Fibroblast of lung (primary cell): Measurements from ENCODE around the gene PRKCA. TPM values are rescaled to one million over a fixed set of nuclear protein-coding genes. Genes with fewer than 3 reads are reported as not detected.

Source experiments
- DNase-seq, 2 donors: peaks; one replicate each; pipeline versions ENCODE4 v3.0.0 to v3.0.0-alpha.2; 2010; ENCODE audit warnings: low read depth in 2 of 2
- H2AFZ ChIP-seq: 2 replicates; pipeline ENCODE4 v1.5.1; 2012; ENCODE audit warnings: low read length, control low read depth, inconsistent platforms
- H3K27ac ChIP-seq: 2 replicates; pipeline ENCODE4 v1.5.1; 2011; ENCODE audit warnings: low read length, control low read depth; ENCODE audit not compliant: insufficient read depth
- H3K27me3 ChIP-seq: 2 replicates; pipeline ENCODE4 v1.5.1; 2011; ENCODE audit warnings: mild to moderate bottlenecking, low read length; ENCODE audit not compliant: control insufficient read depth, insufficient read depth
- H3K36me3 ChIP-seq: 2 replicates; pipeline ENCODE4 v1.5.1; 2011; ENCODE audit warnings: low read length; ENCODE audit not compliant: control insufficient read depth, insufficient read depth
- H3K4me1 ChIP-seq: 2 replicates; pipeline ENCODE4 v1.5.1; 2011; ENCODE audit warnings: low read length; ENCODE audit not compliant: control insufficient read depth, insufficient read depth; ENCODE audit errors: extremely low read depth
- H3K4me2 ChIP-seq: 2 replicates; pipeline ENCODE4 v1.5.1; 2011; ENCODE audit warnings: low read length, control low read depth; ENCODE audit not compliant: insufficient read depth; ENCODE audit errors: extremely low read depth
- H3K4me3 ChIP-seq, 4 experiments: fragments of 200-600 bp in 1 of 4; sonication (generic) in 1 of 4; replicated peaks in 1 of 4; 2 replicates each; pipeline ENCODE4 v1.5.1; 2011 to 2016; ENCODE audit warnings: low read length in 4 of 4, low read depth in 3 of 4, mild to moderate bottlenecking in 3 of 4, control low read depth in 2 of 4, inconsistent platforms in 1 of 4, mixed read lengths in 1 of 4; ENCODE audit not compliant: insufficient read depth in 1 of 4; ENCODE audit errors: control extremely low read depth in 1 of 4
- H3K79me2 ChIP-seq: 2 replicates; pipeline ENCODE4 v1.5.1; 2012; ENCODE audit warnings: mild to moderate bottlenecking, low read length, inconsistent platforms; ENCODE audit not compliant: control insufficient read depth, insufficient read depth
- H3K9ac ChIP-seq: 2 replicates; pipeline ENCODE4 v1.5.1; 2011; ENCODE audit warnings: mild to moderate bottlenecking, low read length, control low read depth; ENCODE audit not compliant: insufficient read depth
- H3K9me3 ChIP-seq: 2 replicates; pipeline ENCODE4 v1.5.1; 2012; ENCODE audit warnings: low read depth, low read length; ENCODE audit not compliant: control insufficient read depth, insufficient read depth
- H4K20me1 ChIP-seq: 2 replicates; pipeline ENCODE4 v1.5.1; 2011; ENCODE audit warnings: low read length; ENCODE audit not compliant: control insufficient read depth, insufficient read depth; ENCODE audit errors: extremely low read depth
- CTCF ChIP-seq, 2 donors: IDR thresholded peaks in 1 of 2; conservative IDR thresholded peaks in 1 of 2; 1 replicate in 1 of 2; 2 replicates in 1 of 2; pipeline ENCODE4 v1.5.1; 2011 to 2012; ENCODE audit warnings: low read length in 2 of 2, control low read depth in 1 of 2, inconsistent platforms in 1 of 2, low read depth in 1 of 2, mild to moderate bottlenecking in 1 of 2
- EZH2 ChIP-seq: IDR thresholded peaks from 2 replicates; pipeline ENCODE4 v1.5.1; 2012; ENCODE audit warnings: low read length, control low read depth, mild to moderate bottlenecking; ENCODE audit errors: missing control alignments
- polyA plus RNA-seq, 2 donors: library from polyadenylated mRNA; depleted of rRNA in 1 of 2; stranded (reverse) in 1 of 2; unstranded in 1 of 2; fragments of >200 nt; gene quantifications; 2 replicates each; pipeline ENCODE4 v1.2.1, GENCODE V29; 2011 to 2012; ENCODE audit warnings: missing spikeins in 1 of 2
- total RNA-seq: library from RNA; depleted of rRNA; stranded (reverse); fragments of >200 nt; gene quantifications from 2 replicates; pipeline ENCODE4 v1.2.1, GENCODE V29; 2014

Gene PRKCA
- total and polyA plus RNA-seq, 2 donors (not counting 1 experiment from before 2014, with no cell fraction given) = 34.0 to 74.2 TPM

- no peak overlapping the region for H3K4me3 ChIP-seq
- TF ChIP-seq EZH2 = no peak
- TF ChIP-seq CTCF (conservative IDR thresholded peaks at IDR 0.05 in 1 of 2, IDR thresholded peaks at IDR 0.05 in 1 of 2; ENCODE audit: low read depth in 1 of 2, low read length in 2 of 2) = no peak
- H4K20me1 ChIP-seq = no peaks in the 10 kb centered on the region
- H3K4me1 ChIP-seq = peaks cover 6% of the 10 kb centered on the region
- H3K4me2 ChIP-seq = no peak overlapping the region
- peak; percentile 30 to 77 for DNase-seq
- H3K79me2 ChIP-seq = peaks cover 28% of the 10 kb centered on the region
- no peak overlapping the region for H3K9ac ChIP-seq
- H3K27me3 ChIP-seq = no peaks in the 10 kb centered on the region
- H3K27ac ChIP-seq = no peak overlapping the region
- no peak overlapping the region for H2AFZ ChIP-seq
- no peaks in the 10 kb centered on the region for H3K9me3 ChIP-seq
- H3K36me3 ChIP-seq = no peaks in the 10 kb centered on the region
Measured at GRCh38 chr17:66514227-66514806, 211.9 kb downstream of the PRKCA start.

GRCh38 chr17:66515974-66516373, 213.6 kb downstream of the PRKCA start:
- TF ChIP-seq CTCF (conservative IDR thresholded peaks at IDR 0.05 in 1 of 2, IDR thresholded peaks at IDR 0.05 in 1 of 2; ENCODE audit: low read depth in 1 of 2, low read length in 2 of 2) (no peak), EZH2 (no peak)
- no peak for DNase-seq
- Histone ChIP-seq H3K4me3 (no peak overlapping the region), H3K9ac (no peak overlapping the region), H3K9me3 (no peaks in the 10 kb centered on the region), H3K27ac (no peak overlapping the region), H4K20me1 (no peaks in the 10 kb centered on the region), H3K4me2 (no peak overlapping the region), H2AFZ (no peak overlapping the region), H3K4me1 (no peaks in the 10 kb centered on the region), H3K27me3 (no peaks in the 10 kb centered on the region), H3K79me2 (peaks cover 25% of the 10 kb centered on the region), H3K36me3 (no peaks in the 10 kb centered on the region)

- Histone ChIP-seq H3K79me2 (peaks cover 33% of the 10 kb centered on the region), H3K9me3 (no peaks in the 10 kb centered on the region), H3K4me2 (no peak overlapping the region), H3K4me3 (no peak overlapping the region), H3K27me3 (no peaks in the 10 kb centered on the region), H3K36me3 (no peaks in the 10 kb centered on the region), H3K4me1 (peaks cover 5% of the 10 kb centered on the region), H3K27ac (no peak overlapping the region), H4K20me1 (no peaks in the 10 kb centered on the region), H3K9ac (no peak overlapping the region), H2AFZ (no peak overlapping the region)
- no peak for TF ChIP-seq EZH2
- no peak for TF ChIP-seq CTCF (conservative IDR thresholded peaks at IDR 0.05 in 1 of 2, IDR thresholded peaks at IDR 0.05 in 1 of 2; ENCODE audit: low read depth in 1 of 2, low read length in 2 of 2)
- DNase-seq = no peak
Measured at GRCh38 chr17:66517336-66518009, 215.1 kb downstream of the PRKCA start.
